NCI-H1694 treated with DMSO at 0.1 percent for 48 hours (cell line): ENCODE results near the gene HEATR1.

Source experiments
- DNase-seq: peaks from one replicate; lab custom pipeline; 2025; lab: John Stamatoyannopoulos, UW

Gene HEATR1

DNA sequence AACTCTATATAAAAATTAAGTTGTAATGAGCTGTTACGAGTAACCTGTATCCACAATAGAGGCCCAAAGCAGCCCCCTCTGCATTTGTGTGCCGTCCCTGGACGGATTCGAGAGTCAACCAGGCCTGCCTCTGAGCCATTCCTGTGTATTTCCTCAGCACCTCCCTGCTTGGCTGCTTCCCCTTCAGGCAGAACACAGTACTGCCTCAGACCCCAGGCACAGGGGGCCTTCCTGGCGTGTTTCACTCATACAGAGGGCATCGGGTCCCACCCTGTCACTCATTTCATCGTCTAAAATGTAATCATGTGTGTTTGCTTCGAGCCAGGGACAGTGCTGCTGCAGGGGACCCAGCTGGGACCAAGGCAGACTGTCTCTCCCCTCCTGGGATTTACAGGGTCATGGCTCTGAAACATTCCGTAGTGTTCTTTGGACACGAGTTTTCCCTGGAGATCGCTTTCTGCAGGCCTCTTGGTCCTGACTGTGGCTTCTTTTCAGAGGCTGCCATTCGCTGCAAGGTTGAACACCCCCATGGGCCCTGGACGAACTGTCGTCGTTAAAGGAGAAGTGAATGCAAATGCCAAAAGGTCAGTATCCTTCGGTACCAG, 61.1 kb downstream of the HEATR1 start:
- no peak for DNase-seq

GRCh38 chr1:236541710-236542109, 62.6 kb downstream of the HEATR1 start:
- DNase-seq = no peak

GRCh38 chr1:236540813-236541465, 63.4 kb downstream of the HEATR1 start:
- DNase-seq = no peak

- peak; percentile 4 for DNase-seq
These were observed 67.8 kb downstream of the HEATR1 start for GRCh38 chr1:236536540-236536939.

GRCh38 chr1:236535662-236536161, 68.6 kb downstream of the HEATR1 start:
- DNase-seq = peak; percentile 80

DNA sequence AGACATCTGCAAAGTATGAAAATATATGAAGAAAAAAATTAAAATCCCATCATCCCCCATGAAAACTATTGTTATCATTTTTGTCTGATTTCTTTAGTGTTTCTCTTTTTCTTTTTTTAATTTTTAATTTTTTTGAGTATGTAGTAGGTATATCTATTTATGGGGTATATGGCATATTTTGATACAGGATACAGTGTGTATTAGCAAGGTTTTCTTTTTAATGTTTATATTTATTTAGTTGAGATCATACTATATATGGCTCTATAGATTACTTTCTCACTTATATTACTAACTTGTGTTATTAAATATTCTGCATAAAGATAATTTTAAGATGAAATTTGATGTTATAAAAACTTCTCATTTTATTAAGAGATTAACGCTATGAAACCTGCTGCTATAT, 69.1 kb downstream of the HEATR1 start:
- DNase-seq = no peak

DNA sequence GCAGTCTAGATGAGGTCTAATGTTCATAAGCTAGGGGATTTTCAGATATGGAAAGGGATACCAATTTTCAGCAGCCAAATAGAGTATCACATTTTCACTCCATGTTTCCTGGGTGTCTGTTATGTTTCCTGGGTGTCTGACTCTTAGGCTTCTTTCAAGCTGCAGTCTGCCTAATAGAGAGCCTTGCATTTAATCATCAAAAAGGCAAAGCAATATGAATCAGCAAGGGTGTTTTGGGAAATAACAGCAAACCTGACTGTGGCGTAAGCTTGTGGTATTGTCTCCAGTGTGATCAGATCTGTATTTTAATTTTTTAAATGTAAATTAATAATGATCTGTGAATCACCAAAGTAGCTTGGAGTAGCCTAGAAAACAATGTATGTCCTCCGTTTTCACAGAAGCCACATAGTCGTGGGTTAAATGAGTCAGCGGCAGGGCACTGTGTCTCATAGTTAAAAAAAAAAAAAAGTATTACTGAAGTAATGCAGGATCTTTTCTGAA, 70.1 kb downstream of the HEATR1 start:
- no peak for DNase-seq

- DNase-seq = no peak
These were observed 71.5 kb downstream of the HEATR1 start for GRCh38 chr1:236532850-236533249.

DNA sequence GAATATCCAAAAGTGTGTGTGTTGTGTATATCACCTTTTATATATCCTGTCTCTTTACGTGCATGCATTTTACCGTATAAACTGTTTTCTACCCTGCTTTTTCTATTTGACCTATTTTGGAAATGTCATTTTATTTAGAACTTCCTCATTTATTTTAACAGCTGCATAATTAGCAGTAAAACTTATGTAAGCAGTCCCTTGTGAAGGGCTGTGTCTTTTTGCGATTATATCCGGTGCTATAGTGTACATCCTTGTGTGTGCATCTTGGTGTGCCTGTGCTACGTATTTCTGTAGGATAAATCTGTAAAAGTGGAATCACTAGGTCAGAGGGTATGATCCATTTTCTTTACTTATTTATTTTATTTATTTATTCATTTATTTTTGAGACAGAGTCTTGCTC, 73.4 kb downstream of the HEATR1 start:
- no peak for DNase-seq

DNA sequence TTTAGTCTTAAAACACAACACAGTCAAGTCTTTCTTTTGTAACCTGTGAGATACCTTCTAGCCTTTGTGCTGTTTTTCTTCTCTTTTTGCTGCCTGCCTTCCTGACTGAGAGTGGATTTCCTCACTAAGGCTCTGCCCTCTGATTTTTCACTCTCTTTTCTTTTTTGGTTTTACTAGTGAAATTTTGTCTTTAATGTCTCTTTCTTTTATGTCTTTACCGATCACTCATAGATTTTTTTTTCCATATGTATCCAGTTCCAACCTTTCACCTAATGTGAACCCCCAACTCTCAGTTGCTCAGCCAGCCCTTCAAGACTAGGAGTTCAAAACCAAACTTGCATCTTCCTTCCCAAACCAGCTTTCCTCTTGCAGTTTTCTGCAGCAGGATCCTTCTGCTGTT, 74.0 kb downstream of the HEATR1 start:
- no peak for DNase-seq

- DNase-seq = no peak
These were observed 78.2 kb downstream of the HEATR1 start for GRCh38 chr1:236526079-236526478.

DNA sequence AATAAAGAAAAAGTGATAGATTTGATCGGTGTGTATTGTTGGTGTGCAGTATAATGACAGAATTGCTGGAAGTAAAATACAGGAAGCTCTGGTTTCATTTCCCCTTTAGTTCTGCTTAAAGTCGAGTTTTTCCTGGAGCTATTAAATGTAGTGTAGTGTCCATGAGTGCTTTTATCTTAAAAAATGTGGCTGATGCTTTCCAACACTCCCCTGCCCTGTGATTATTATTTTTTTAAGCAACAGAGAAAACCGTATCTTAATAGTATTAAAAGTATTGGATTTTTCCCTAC, 79.5 kb downstream of the HEATR1 start:
- no peak for DNase-seq

DNA sequence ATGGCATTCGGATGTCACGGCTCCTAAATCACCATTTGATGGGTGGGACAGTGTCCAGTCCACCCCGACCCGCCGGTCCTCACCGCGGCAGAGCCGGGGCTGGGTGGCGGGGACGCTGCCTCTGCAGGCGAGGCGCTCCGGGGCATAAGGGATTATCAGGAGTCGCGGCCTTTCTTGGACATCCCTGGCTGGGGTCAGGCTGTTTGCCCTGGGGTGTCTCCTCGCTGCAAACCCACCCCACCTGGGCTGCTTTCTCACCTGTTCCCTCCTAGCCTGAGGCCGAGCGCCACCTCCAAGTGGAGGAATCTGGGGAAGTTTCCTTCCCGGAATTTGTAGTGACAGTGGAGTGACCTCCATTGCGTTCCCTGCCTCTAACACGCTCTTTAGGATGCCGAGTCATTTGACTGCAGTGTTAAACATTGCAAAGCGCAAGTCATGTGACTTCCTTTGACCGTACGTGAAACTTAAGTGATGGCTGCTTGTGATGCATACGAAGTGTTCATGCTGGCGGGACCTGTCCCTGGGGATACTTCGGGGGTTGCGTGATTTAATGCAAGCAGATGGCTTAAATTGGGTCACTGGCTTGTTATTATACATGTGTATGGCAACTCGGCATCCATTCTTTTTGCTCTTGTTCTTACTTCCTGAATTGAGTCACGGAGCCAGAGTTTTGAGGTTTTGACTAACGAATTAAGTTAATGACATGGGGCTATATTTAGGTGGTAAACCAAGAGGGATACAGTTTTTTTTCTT, 80.0 kb downstream of the HEATR1 start:
- no peak for DNase-seq

- no peak for DNase-seq
These were observed 80.6 kb downstream of the HEATR1 start, which contains the start of gene LGALS8 for GRCh38 chr1:236523704-236524141. TSS of gene LGALS8 (plus strand) at chr1:236523982. CDS start at chr1:236526071, 2,089 bp downstream.

- no peak for DNase-seq
These were observed 81.2 kb downstream of the HEATR1 start for GRCh38 chr1:236522937-236523703.

- DNase-seq = no peak
These were observed 83.8 kb downstream of the HEATR1 start for GRCh38 chr1:236520445-236521005.

- no peak for DNase-seq
These were observed 86.0 kb downstream of the HEATR1 start for GRCh38 chr1:236518322-236518721.

DNA sequence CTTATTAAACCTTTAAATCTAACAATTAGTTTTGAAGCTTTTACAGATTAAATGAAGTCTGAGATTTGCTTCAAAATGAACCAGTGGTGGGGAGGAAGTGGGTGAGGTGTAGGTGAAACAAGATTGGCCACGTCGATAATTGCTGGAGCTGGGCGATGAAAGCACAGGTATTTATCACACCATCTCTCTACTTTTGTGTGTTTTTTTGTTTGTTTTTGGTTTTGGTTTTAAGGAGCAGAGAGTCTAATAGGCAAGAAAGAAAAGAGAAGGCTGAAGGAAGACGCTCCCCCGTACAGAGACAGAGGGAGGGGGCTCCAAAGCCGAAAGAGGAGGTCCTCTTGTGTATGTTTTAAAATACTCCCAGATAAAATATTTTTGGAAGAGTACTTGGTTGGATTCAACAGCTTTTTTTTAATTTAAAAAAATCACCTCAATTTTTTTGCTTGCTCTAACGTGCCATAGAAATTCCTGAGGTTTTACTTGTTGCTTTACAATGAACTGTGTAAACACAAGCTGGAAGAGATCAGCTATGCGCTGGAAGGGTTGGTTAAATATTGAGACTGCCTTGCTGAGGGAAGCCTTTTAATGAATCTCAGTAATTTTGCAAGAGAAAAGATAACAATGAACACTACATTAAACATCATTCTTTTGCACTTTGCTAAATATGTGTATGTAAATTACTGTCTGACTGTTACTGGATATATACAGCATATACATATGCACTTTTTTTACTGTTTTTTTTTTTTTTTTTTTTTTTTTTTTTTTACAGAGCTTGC, 87.2 kb downstream of the HEATR1 start:
- DNase-seq = no peak

DNA sequence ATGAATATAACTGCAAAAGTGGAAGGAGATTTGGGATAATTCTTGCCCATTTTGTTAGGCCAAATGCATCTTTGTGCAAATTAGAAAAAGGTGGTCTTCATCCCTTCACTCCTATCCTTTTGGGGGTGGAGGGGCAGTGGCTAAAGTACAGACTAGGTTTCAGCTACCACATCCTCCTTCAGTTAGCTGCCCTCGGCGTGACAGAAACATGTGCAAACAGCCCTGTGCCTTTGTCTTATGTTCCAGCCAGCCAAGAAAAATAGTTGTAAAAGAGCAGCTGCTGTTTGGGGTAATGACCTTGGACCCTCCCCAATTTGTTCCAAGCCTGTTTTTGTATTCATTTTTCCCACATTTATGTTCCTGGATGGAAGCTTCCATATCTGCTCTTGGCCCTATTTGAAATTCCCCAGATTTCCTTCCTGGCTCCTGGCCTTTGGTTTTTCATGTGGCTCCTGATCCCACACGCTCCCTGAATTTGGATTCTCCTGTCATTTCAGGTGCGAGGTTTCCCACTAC, 88.8 kb downstream of the HEATR1 start:
- DNase-seq = peak; percentile 24

GRCh38 chr1:236514703-236515442, 89.4 kb downstream of the HEATR1 start:
- DNase-seq = peak; percentile 44
